HCT116 (cell line): ENCODE results near the gene SYNPO. TPM values are rescaled to one million over a fixed set of nuclear protein-coding genes. Genes with fewer than 3 reads are reported as not detected.

Experiments
- ATAC-seq: fragments of 200-7000 bp; cut with Tn5 transposase; 2 replicates; pipeline ENCODE4 v1.9.1; 2020; ENCODE audit warnings: mild to moderate bottlenecking, moderate library complexity
- BruUV-seq: library from RNA; stranded (reverse); fragments of 400-500 nt; replicated peaks from 2 replicates; lab custom pipeline; 2021; lab: Mats Ljungman, UMichigan
- CTCF ChIA-PET: fragments of 300-600 bp; sonication (Branson Sonifier 250); formaldehyde crosslinking; loops from one replicate; lab custom pipeline; 2021; ENCODE audit warnings: antibody characterized with exemption; lab: Charles Lee
- POLR2A ChIA-PET: fragments of 300-600, 350-600 bp; sonication (Branson Sonifier 250); formaldehyde crosslinking; loops from one replicate; lab custom pipeline; 2021; ENCODE audit warnings: antibody characterized with exemption; lab: Charles Lee
- RAD21 ChIA-PET, 2 experiments: fragments of 300-600 bp; sonication (Branson Sonifier 250); formaldehyde crosslinking; loops; one replicate each; lab custom pipeline; 2023; ENCODE audit warnings: low total read pairs in 2 of 2; ENCODE audit not compliant: uncharacterized antibody in 2 of 2, unreplicated experiment in 2 of 2, low non-redundant PET in 1 of 2; lab: Charles Lee
- DNase-seq: peaks from one replicate; pipeline ENCODE4 v3.0.0-alpha.2; 2010; ENCODE audit warnings: low read depth, low spot score
- H2AFZ ChIP-seq: fragments of 200-600 bp; shearing (Covaris generic), sonication (generic); 2 replicates; pipeline ENCODE4 v1.6.1; 2017; ENCODE audit warnings: low read depth, mixed run types, mixed read lengths, antibody characterized with exemption, low read length; ENCODE audit not compliant: poor library complexity, severe bottlenecking
- H3K27ac ChIP-seq: 2 replicates; pipeline ENCODE4 v1.5.1; 2012; ENCODE audit warnings: low read depth, low read length
- H3K27me3 ChIP-seq: fragments of 200-600 bp; sonication (generic); 2 replicates; pipeline ENCODE4 v1.6.1; 2016; ENCODE audit warnings: mixed run types, low read length, mixed read lengths; ENCODE audit not compliant: insufficient read depth
- H3K36me3 ChIP-seq, 2 experiments: fragments of 200-500 bp in 1 of 2; fragments of 200-600 bp in 1 of 2; sonication (Bioruptor generic) in 1 of 2; sonication (generic) in 1 of 2; 2 replicates each; pipeline versions ENCODE4 v1.5.1 to v1.6.1; 2014 to 2016; ENCODE audit warnings: low read length in 2 of 2, inconsistent platforms in 1 of 2, mixed read lengths in 1 of 2, mixed run types in 1 of 2; ENCODE audit not compliant: insufficient read depth in 2 of 2, control insufficient read depth in 1 of 2
- H3K4me1 ChIP-seq, 2 experiments: fragments of 200-600 bp in 1 of 2; sonication (generic) in 1 of 2; 2 replicates each; pipeline versions ENCODE4 v1.5.1 to v1.6.1; 2012 to 2017; ENCODE audit warnings: low read length in 2 of 2, inconsistent platforms in 1 of 2, mild to moderate bottlenecking in 1 of 2, mixed read lengths in 1 of 2, mixed run types in 1 of 2, moderate library complexity in 1 of 2; ENCODE audit not compliant: insufficient read depth in 2 of 2, control insufficient read depth in 1 of 2
- H3K4me2 ChIP-seq: fragments of 200-600 bp; sonication (generic); 2 replicates; pipeline ENCODE4 v1.6.1; 2017; ENCODE audit warnings: mixed run types, low read length, mixed read lengths
- H3K4me3 ChIP-seq, 2 experiments: fragments of 200-600 bp in 1 of 2; sonication (generic) in 1 of 2; replicated peaks in 1 of 2; 2 replicates each; pipeline ENCODE4 v1.5.1; 2011 to 2016; ENCODE audit warnings: low read length in 2 of 2, control low read depth in 1 of 2, low read depth in 1 of 2, mild to moderate bottlenecking in 1 of 2, mixed read lengths in 1 of 2, mixed run types in 1 of 2
- H3K79me2 ChIP-seq: fragments of 200-600 bp; sonication (generic); 2 replicates; pipeline ENCODE4 v1.6.1; 2017; ENCODE audit warnings: mild to moderate bottlenecking, mixed run types, low read length, moderate library complexity, mixed read lengths; ENCODE audit not compliant: insufficient read depth
- H3K9ac ChIP-seq: fragments of 200-600 bp; sonication (generic); 2 replicates; pipeline ENCODE4 v1.6.1; 2016; ENCODE audit warnings: low read length, mixed read lengths
- H3K9me2 ChIP-seq: fragments of 200-600 bp; sonication (generic), shearing (Covaris generic); 2 replicates; pipeline ENCODE4 v1.6.1; 2017; ENCODE audit warnings: mixed run types, mild to moderate bottlenecking, moderate library complexity; ENCODE audit not compliant: insufficient read depth
- H3K9me3 ChIP-seq, 2 experiments: fragments of 200-500 bp in 1 of 2; fragments of 200-600 bp in 1 of 2; sonication (Bioruptor generic) in 1 of 2; sonication (generic) in 1 of 2; 2 replicates each; pipeline ENCODE4 v1.6.1; 2014 to 2017; ENCODE audit warnings: low read length in 2 of 2, mixed read lengths in 2 of 2, inconsistent platforms in 1 of 2, low read depth in 1 of 2, mild to moderate bottlenecking in 1 of 2, mixed run types in 1 of 2, moderate library complexity in 1 of 2; ENCODE audit not compliant: control insufficient read depth in 1 of 2, insufficient read depth in 1 of 2
- H4K20me1 ChIP-seq: fragments of 200-600 bp; sonication (generic), shearing (Covaris generic); 2 replicates; pipeline ENCODE4 v1.6.1; 2017; ENCODE audit warnings: mixed run types, mild to moderate bottlenecking, moderate library complexity; ENCODE audit not compliant: insufficient read depth
- CBX3 ChIP-seq: IDR thresholded peaks from 2 replicates; pipeline ENCODE4 v1.6.1; 2012; ENCODE audit warnings: low read depth
- EZH2phosphoT487 ChIP-seq: fragments of 200-600 bp; IDR thresholded peaks from 2 replicates; pipeline ENCODE4 v1.6.1; 2018; ENCODE audit warnings: antibody characterized with exemption, borderline replicate concordance
- FOSL1 ChIP-seq: IDR thresholded peaks from 2 replicates; pipeline ENCODE4 v1.6.1; 2012; ENCODE audit warnings: low read depth
- JUND ChIP-seq: IDR thresholded peaks from 2 replicates; pipeline ENCODE4 v1.6.1; 2012
- POLR2A ChIP-seq: IDR thresholded peaks from 2 replicates; pipeline ENCODE4 v1.7.0; 2011; ENCODE audit warnings: borderline replicate concordance; ENCODE audit not compliant: insufficient read depth, insufficient read length; ENCODE audit errors: extremely low read depth
- REST ChIP-seq: IDR thresholded peaks from 2 replicates; pipeline ENCODE4 v1.6.1; 2012; ENCODE audit warnings: low read depth
- TCF7L2 ChIP-seq: IDR thresholded peaks from 2 replicates; pipeline ENCODE4 v1.7.0; 2011; ENCODE audit warnings: borderline replicate concordance, inconsistent platforms; ENCODE audit not compliant: insufficient read depth, insufficient read length; ENCODE audit errors: extremely low read depth
- intact Hi-C: fragments of 100-400 bp; cut with micrococcal nuclease; formaldehyde crosslinking; loops from 2 replicates; pipeline ENCODE4 v1.10.0; 2022
- total RNA-seq: library from RNA; stranded (reverse); gene quantifications from one replicate; pipeline ENCODE4 v1.2.1, GENCODE V29; 2021; ENCODE audit not compliant: unreplicated experiment
- TF ChIP-seq, protein P1 (sequence below): IDR thresholded peaks from 2 replicates; pipeline ENCODE4 v1.6.1; 2011; ENCODE audit warnings: mild to moderate bottlenecking, low read length, moderate library complexity; ENCODE audit not compliant: insufficient replicate concordance; ENCODE audit errors: extremely low read depth

The SYNPO gene
- total RNA-seq, 1 experiment from 2014 or later: 8.2 TPM

DNA sequence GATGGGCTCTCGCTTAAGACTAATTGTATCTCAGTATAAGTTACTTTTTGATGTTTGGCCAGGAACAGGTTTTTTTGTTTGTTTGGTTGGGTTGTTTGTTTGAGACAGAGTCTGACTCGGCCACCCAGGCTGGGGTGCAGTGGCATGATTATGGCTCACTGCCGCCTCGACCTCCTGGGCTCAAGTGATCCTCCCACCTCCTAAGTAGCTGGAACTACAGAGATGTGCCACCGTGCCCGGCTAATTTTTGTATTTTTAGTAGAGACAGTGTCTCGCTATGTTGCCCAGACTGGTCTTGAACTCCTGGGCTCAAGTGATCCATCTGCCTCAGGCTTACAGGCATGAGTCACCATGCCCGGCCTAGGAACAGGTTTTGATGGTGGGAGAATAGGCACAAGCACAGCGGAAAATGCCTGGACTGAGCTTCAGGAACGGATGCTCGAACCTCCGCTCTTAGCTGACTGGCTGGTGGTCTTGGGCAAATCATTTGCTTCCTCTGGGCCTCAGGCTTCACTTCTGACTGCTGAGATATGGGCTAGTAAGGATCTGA is 11.4 kb upstream of the SYNPO start:
- intact Hi-C loops: no loop called here
- ATAC-seq: no peak
- CTCF ChIA-PET: no interaction called here
- POLR2A ChIA-PET: no interaction called here
- Histone ChIP-seq H3K4me1 (peaks cover 23 to 55% of the 10 kb centered on the region in 2 experiments), H3K4me3 (no peak overlapping the region), H3K36me3 (no peaks in the 10 kb centered on the region), H3K27ac (no peak overlapping the region), H3K9me2 (no peaks in the 10 kb centered on the region), H3K79me2 (no peaks in the 10 kb centered on the region), H3K4me2 (peak overlapping the region; percentile 32), H4K20me1 (no peaks in the 10 kb centered on the region), H3K9me3 (no peaks in the 10 kb centered on the region), H3K27me3 (no peaks in the 10 kb centered on the region), H3K9ac (no peak overlapping the region), H2AFZ (no peak overlapping the region)
- no TSS peak for BruUV-seq
- RAD21 ChIA-PET: no interaction called here
- no peak for TF ChIP-seq FOSL1
- no peak for TF ChIP-seq POLR2A
- TF ChIP-seq REST: no peak
- TF ChIP-seq, protein P1, sequence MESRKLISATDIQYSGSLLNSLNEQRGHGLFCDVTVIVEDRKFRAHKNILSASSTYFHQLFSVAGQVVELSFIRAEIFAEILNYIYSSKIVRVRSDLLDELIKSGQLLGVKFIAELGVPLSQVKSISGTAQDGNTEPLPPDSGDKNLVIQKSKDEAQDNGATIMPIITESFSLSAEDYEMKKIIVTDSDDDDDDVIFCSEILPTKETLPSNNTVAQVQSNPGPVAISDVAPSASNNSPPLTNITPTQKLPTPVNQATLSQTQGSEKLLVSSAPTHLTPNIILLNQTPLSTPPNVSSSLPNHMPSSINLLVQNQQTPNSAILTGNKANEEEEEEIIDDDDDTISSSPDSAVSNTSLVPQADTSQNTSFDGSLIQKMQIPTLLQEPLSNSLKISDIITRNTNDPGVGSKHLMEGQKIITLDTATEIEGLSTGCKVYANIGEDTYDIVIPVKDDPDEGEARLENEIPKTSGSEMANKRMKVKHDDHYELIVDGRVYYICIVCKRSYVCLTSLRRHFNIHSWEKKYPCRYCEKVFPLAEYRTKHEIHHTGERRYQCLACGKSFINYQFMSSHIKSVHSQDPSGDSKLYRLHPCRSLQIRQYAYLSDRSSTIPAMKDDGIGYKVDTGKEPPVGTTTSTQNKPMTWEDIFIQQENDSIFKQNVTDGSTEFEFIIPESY: no peak
- no peak for TF ChIP-seq TCF7L2
- no peak for TF ChIP-seq EZH2phosphoT487
- no peak for TF ChIP-seq CBX3
- TF ChIP-seq JUND: no peak
- DNase-seq: no peak
